HUES48 (cell line): Measurements from ENCODE around the gene DOCK2.

Source experiments
- H3K27ac ChIP-seq: one replicate; pipeline ENCODE4 v1.7.0; 2013; ENCODE audit warnings: low read depth, low read length, inconsistent platforms
- H3K27me3 ChIP-seq: 2 replicates; pipeline ENCODE4 v1.6.1; 2013; ENCODE audit warnings: mild to moderate bottlenecking, low read length; ENCODE audit not compliant: control insufficient read depth, insufficient read depth
- H3K36me3 ChIP-seq: 2 replicates; pipeline ENCODE4 v1.6.1; 2013; ENCODE audit warnings: low read length; ENCODE audit not compliant: control insufficient read depth, insufficient read depth
- H3K4me1 ChIP-seq: 2 replicates; pipeline ENCODE4 v1.6.1; 2013; ENCODE audit warnings: mild to moderate bottlenecking, low read length; ENCODE audit not compliant: control insufficient read depth, insufficient read depth
- H3K4me3 ChIP-seq: 2 replicates; pipeline ENCODE4 v1.5.1; 2013; ENCODE audit warnings: mild to moderate bottlenecking, low read depth, low read length
- H3K9ac ChIP-seq: 2 replicates; pipeline ENCODE4 v1.6.1; 2013; ENCODE audit warnings: mild to moderate bottlenecking, low read depth, low read length, moderate library complexity
- H3K9me3 ChIP-seq: 2 replicates; pipeline ENCODE4 v1.6.1; 2013; ENCODE audit warnings: low read length; ENCODE audit not compliant: control insufficient read depth, insufficient read depth

DOCK2 gene

DNA sequence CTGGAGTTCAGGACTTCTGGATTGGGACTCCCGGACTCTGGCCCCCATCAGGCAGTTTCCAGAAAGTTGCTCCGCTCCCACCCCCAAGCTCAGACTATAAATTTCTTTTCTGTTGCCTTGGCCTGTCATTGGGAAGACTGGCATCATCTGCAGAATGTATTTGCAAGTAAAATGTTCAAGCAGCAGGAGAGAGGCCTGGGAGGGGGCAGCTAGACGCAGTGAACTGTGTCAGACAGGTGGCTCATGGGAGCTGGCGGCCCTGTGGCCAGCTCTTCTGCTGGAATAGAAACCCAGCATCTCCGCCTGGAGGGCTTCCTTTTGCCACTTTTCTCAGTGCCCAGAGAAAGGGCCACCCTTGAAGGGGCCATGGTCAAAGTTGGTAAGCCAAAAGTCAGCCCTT lies 327.2 kb downstream of the DOCK2 start:
- H3K4me1 ChIP-seq: peaks cover 9% of the 10 kb centered on the region; the same call in 1 of the 2 replicates
- H3K9ac ChIP-seq: no peak overlapping the region
- H3K4me3 ChIP-seq: no peak overlapping the region
- no peak overlapping the region for H3K27ac ChIP-seq
- no peaks in the 10 kb centered on the region for H3K27me3 ChIP-seq
- H3K9me3 ChIP-seq: no peaks in the 10 kb centered on the region
- H3K36me3 ChIP-seq: no peaks in the 10 kb centered on the region

DNA sequence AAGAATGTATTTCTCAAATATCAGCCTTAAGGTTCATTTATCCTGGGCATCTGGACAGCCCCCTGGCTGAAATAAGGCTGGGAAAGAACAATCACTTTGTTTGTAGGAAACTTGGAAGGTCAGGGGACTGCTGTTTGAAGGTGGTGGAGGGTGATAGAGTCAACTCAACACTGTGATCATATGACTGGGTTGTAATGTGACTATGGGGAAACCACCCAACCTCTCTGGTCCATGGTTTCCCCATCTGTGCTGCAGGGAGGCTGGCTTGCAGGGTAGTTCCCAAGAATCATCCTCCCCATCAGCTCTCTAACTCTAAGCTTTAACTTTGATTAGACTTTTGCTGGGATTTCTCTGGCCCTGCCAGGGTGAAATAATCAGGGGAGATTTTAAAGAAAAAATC lies 333.3 kb downstream of the DOCK2 start:
- Histone ChIP-seq H3K27ac (no peak overlapping the region), H3K4me1 (0 out of 2 replicates have a peak, but pooled peaks cover 7% of the 10 kb centered on the region), H3K4me3 (no peak overlapping the region), H3K9me3 (no peaks in the 10 kb centered on the region), H3K27me3 (no peaks in the 10 kb centered on the region), H3K36me3 (no peaks in the 10 kb centered on the region), H3K9ac (no peak overlapping the region)

DNA sequence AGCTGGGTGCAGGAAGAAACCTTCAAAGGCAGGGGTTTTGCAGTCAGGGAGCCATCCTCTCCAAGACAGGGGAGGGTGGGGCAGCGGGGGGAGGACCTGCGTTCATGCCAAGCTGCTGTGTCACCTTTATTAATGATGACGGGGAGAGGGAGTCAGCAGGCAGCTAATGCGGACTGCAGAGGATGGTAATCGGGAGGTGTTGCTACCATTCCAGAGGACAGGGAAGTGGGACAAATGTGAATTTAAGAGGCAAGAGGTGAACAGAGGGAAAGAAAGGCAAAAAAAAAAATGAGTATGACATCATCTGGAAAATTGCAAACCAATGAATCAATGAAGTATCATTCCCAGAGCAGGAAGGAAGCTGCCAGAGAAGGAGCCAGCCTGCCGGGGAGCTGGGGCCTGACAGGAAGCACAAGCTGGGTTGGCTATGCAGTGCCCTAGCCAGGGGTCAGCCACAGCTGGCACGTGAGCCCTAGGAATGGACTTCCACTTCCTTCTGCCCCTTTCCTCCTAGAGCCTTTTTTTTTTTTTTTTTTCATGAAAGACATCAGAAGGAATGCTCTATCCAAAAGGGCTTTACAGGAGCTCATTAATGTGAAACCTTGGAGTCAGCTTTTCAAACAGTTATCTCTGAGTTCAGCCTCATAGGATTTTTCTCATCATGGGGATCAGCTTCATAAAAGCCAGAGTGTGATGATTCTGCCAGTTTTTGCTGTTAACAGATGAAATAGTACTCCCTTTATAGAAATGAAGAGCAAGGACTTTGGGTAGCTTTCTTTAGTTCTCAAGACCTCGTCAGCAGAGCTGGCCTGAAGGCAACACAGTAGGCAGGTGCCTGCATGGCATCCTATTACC lies 334.1 kb downstream of the DOCK2 start:
- no peaks in the 10 kb centered on the region for H3K36me3 ChIP-seq
- H3K27ac ChIP-seq: no peak overlapping the region
- H3K27me3 ChIP-seq: no peaks in the 10 kb centered on the region
- peaks cover 9% of the 10 kb centered on the region; the same call in 1 of the 2 replicates for H3K4me1 ChIP-seq
- H3K9ac ChIP-seq: no peak overlapping the region
- H3K4me3 ChIP-seq: no peak overlapping the region
- no peaks in the 10 kb centered on the region for H3K9me3 ChIP-seq

DNA sequence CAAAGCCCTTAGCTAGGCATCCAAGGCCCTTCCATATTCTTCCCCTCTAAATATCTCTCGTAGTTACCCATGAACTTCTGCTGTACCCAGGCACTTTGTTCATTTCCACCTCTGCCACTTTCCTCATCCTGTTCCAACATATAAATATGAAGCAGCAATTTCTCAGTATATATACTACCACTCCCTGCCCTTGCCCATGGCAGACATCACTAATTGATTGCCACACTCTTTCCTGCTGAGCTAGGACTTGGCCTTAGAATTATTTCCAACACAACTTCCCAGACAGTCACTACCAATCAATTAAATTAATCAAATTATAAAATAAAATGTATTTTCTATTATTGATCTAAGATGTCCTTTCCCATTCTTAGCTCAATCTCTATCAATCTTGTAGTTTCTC lies 334.7 kb downstream of the DOCK2 start:
- peaks cover 15% of the 10 kb centered on the region for H3K4me1 ChIP-seq
- no peak overlapping the region for H3K9ac ChIP-seq
- no peak overlapping the region for H3K27ac ChIP-seq
- H3K4me3 ChIP-seq: no peak overlapping the region
- no peaks in the 10 kb centered on the region for H3K36me3 ChIP-seq
- no peaks in the 10 kb centered on the region for H3K27me3 ChIP-seq
- H3K9me3 ChIP-seq: no peaks in the 10 kb centered on the region

DNA sequence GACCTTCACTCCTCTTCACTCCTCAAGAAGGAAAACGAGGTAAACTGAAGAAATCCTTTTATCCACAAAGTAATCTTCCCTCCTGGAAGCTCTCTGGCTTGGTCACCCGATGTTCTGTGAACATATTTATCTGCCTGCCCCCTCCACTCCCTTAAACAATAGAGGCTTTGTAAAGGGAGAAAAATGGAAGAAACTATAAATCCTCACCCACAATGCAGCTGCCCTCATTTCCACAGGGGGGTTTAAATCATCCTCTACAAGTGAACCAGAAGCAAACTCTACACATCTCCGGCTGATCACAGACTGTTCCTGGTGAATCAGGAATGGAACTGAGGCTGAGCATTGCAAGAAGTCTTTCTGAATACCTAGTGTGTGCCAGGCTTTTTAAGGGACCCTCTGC lies 336.0 kb downstream of the DOCK2 start:
- Histone ChIP-seq H3K4me3 (no peak overlapping the region), H3K9me3 (no peaks in the 10 kb centered on the region), H3K27ac (no peak overlapping the region), H3K4me1 (peaks cover 28% of the 10 kb centered on the region), H3K27me3 (peaks cover 11% of the 10 kb centered on the region), H3K9ac (no peak overlapping the region), H3K36me3 (no peaks in the 10 kb centered on the region)

DNA sequence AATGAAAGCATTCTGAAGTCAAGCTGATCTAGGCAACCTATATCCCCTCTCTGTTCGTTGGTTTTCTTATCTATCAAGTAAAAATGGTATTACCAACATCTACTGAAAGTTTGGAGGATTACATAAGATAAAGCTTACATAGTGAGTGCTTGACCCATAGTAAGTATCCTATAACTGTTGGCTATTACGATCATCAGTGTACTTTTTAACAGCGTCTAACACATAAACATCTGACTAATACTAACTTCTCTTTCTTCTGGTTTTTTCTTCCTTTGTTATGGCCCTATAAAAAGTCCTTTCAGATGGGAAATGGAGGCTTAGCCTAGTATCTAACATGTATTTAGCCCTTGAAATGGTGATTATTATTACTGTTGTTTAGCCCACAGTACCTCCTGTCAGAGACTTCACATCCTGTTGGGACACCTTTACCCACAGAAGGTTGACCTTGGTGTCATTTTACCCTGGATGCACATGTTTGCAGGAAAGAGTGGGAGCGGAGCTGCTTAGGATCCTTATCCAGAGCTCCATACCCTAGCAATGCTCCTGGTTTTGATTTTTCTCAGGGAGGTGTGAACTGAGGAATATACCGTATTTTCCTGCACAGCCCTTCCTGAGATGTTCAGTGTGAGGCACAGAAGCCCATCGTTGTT lies 337.2 kb downstream of the DOCK2 start:
- Histone ChIP-seq H3K27me3 (peaks cover 23% of the 10 kb centered on the region), H3K9ac (no peak overlapping the region), H3K36me3 (no peaks in the 10 kb centered on the region), H3K9me3 (no peaks in the 10 kb centered on the region), H3K4me3 (no peak overlapping the region), H3K27ac (no peak overlapping the region), H3K4me1 (peaks cover 40% of the 10 kb centered on the region)

DNA sequence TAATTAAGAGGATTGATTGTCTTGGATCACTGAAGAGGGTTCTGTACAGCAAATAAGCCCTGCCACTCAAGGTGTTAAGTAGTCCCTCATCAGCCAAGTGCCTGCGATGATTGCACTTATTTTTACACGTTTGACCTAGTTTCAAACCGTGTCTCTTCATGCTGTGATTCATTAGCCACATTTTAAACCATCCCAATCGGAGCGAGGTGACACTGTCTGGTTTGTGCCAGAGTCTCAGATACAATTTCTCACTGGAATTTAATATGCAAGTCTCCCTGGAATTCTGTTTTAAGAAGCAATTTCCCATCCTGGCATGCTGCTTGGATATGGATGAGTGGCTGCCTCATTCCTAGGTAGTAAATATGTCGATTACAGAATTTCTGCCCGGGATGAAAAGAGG lies 341.6 kb downstream of the DOCK2 start:
- Histone ChIP-seq H3K4me3 (no peak overlapping the region), H3K36me3 (no peaks in the 10 kb centered on the region), H3K9me3 (no peaks in the 10 kb centered on the region), H3K27me3 (peaks cover 28% of the 10 kb centered on the region), H3K4me1 (peaks cover 51% of the 10 kb centered on the region), H3K27ac (no peak overlapping the region), H3K9ac (no peak overlapping the region)

DNA sequence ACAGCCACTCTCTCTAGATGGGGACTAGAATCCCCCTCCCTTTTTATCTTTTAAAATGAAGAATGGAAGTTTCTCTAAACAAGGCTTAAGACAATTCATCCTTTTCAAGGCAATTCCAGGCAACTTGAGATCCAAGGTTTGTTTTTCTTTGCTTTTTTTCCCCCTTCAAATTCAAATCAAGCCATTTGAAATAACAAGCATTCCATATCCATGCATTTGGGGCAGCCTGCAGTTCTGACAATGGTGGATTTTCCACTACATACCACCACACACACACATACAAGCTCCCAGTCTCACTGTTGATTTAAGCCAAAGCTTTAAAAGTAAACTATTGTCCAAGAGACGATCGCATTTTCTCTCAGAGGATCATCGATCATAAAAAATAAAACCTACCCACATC lies 342.8 kb downstream of the DOCK2 start:
- peak overlapping the region; percentile 62 for H3K4me3 ChIP-seq
- H3K4me1 ChIP-seq: peaks cover 51% of the 10 kb centered on the region
- no peaks in the 10 kb centered on the region for H3K9me3 ChIP-seq
- peaks cover 28% of the 10 kb centered on the region for H3K27me3 ChIP-seq
- H3K9ac ChIP-seq: peak overlapping the region; percentile 50; the same call in 1 of the 2 replicates
- H3K36me3 ChIP-seq: no peaks in the 10 kb centered on the region
- peak overlapping the region; percentile 79 for H3K27ac ChIP-seq

DNA sequence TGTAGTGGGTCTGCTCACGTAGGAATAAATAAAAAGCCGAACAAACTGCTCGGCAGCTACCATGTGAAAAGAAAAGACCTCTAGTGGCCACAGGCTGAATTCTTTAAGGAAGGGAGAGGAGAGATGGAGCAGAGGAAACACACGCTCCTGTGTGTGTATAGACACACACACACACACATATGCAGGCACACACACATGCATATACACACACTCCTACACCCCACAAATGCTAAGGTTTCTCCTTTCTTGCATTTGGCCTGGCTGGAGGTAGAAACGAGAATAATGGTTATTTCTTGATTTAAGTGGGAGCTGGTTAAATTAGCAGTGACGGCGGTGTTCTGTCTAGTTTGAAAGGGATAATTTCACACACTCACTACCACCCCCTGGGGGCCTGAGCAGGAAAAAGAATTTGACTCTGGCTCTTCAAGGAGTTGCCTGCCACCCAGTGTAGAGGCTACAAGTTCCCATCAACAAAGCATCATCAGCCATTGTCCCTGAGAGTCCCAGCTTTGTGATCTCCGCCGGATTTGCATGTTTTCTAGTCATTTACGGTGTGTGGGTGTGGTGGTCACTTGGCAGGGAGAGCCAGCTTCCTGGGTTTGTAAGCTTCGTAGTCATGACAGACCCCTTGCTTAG lies 343.5 kb downstream of the DOCK2 start, which contains the start of gene INSYN2B:
TSS of gene INSYN2B (minus strand) at position 78 of the 636 bp plus-strand sequence. CDS start 96,597 bp downstream, outside the sequence.
- peaks cover 51% of the 10 kb centered on the region for H3K4me1 ChIP-seq
- peak within 1 kb of the TSS; percentile 50; the same call in 1 of the 2 replicates for H3K9ac ChIP-seq

DNA sequence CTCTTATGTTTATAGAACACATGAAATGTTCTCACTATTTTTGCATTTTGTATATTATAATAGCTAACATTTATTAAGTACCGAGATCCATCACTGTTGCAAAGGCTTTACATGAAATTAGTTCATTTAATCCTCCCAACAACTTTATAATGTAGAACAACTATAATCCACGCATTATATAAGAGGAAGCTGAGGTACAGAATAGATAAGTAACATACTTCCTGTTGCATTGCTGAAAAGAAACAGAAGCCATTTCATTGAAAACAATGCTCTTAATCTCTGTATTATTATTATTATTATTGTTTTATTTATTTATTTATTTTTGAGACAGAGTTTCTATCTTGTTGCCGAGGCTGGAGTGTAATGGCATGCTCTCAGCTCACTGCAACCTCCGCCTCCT lies 351.1 kb downstream of the DOCK2 start:
- Histone ChIP-seq H3K4me3 (no peak overlapping the region), H3K27me3 (no peaks in the 10 kb centered on the region), H3K27ac (no peak overlapping the region), H3K9me3 (no peaks in the 10 kb centered on the region), H3K36me3 (no peaks in the 10 kb centered on the region), H3K4me1 (no peaks in the 10 kb centered on the region), H3K9ac (no peak overlapping the region)

More for the DNA sequence above, 343.5 kb downstream of the DOCK2 start, which contains the start of gene INSYN2B:
- Histone ChIP-seq H3K27ac (peak within 1 kb of the TSS; percentile 79), H3K36me3 (no peaks in the 10 kb centered on the region), H3K27me3 (peaks cover 28% of the 10 kb centered on the region), H3K9me3 (no peaks in the 10 kb centered on the region), H3K4me3 (peak within 1 kb of the TSS; percentile 62)
